Mesenchymal stem cell (in vitro differentiated cells and primary cell): ENCODE results near the gene ADTRP.
A peak's percentile ranks its signal among the peaks of the same experiment; 100 is the strongest.

ENCODE experiments used
- DNase-seq: peaks from one replicate; pipeline ENCODE4 v3.0.0-alpha.2; 2013
- H2AFZ ChIP-seq: one replicate; pipeline ENCODE4 v1.6.1; 2013; ENCODE audit warnings: low read depth, mild to moderate bottlenecking, control low read depth, inconsistent platforms, low read length, moderate library complexity
- H2AK5ac ChIP-seq: 2 replicates; pipeline ENCODE4 v1.6.1; 2013; ENCODE audit warnings: low read length, moderate library complexity, mild to moderate bottlenecking, inconsistent platforms; ENCODE audit not compliant: severe bottlenecking
- H2BK120ac ChIP-seq: one replicate; pipeline ENCODE4 v1.6.1; 2013; ENCODE audit warnings: low read depth, mild to moderate bottlenecking, inconsistent platforms, low read length, moderate library complexity
- H2BK12ac ChIP-seq, 2 experiments: one replicate each; pipeline ENCODE4 v1.6.1; 2013; ENCODE audit warnings: inconsistent platforms in 2 of 2, low read length in 2 of 2, mild to moderate bottlenecking in 2 of 2, moderate library complexity in 2 of 2, control low read depth in 1 of 2
- H2BK15ac ChIP-seq: one replicate; pipeline ENCODE4 v1.6.1; 2013; ENCODE audit warnings: mild to moderate bottlenecking, low read depth, inconsistent platforms; ENCODE audit not compliant: poor library complexity, severe bottlenecking
- H2BK5ac ChIP-seq: 2 replicates; pipeline ENCODE4 v1.6.1; 2013; ENCODE audit warnings: low read depth, mild to moderate bottlenecking, low read length, control low read depth, inconsistent platforms; ENCODE audit not compliant: poor library complexity, severe bottlenecking
- H3K14ac ChIP-seq, 2 experiments: one replicate each; pipeline ENCODE4 v1.6.1; 2013; ENCODE audit warnings: inconsistent platforms in 2 of 2, low read length in 2 of 2, control low read depth in 1 of 2, mild to moderate bottlenecking in 1 of 2, moderate library complexity in 1 of 2
- H3K18ac ChIP-seq, 2 experiments: one replicate each; pipeline ENCODE4 v1.6.1; 2013; ENCODE audit warnings: inconsistent platforms in 2 of 2, low read length in 2 of 2, control low read depth in 1 of 2, low read depth in 1 of 2, mild to moderate bottlenecking in 1 of 2
- H3K23ac ChIP-seq, 2 experiments: one replicate each; pipeline ENCODE4 v1.6.1; 2013; ENCODE audit warnings: inconsistent platforms in 2 of 2, low read length in 2 of 2, mild to moderate bottlenecking in 2 of 2, moderate library complexity in 2 of 2, control low read depth in 1 of 2
- H3K27ac ChIP-seq: 2 replicates; pipeline ENCODE4 v1.5.1; 2013; ENCODE audit warnings: mild to moderate bottlenecking, moderate library complexity, low read length, control low read depth, inconsistent platforms; ENCODE audit not compliant: poor library complexity, severe bottlenecking
- H3K27me3 ChIP-seq, 2 experiments: 2 replicates each; pipeline versions ENCODE4 v1.6.1 to v1.7.0; 2013; ENCODE audit warnings: low read length in 2 of 2, mild to moderate bottlenecking in 2 of 2, moderate library complexity in 2 of 2, control low read depth in 1 of 2, inconsistent platforms in 1 of 2; ENCODE audit not compliant: control insufficient read depth in 1 of 2, insufficient read depth in 1 of 2
- H3K36me3 ChIP-seq, 2 experiments: 2 replicates each; pipeline versions ENCODE4 v1.6.1 to v1.7.0; 2013; ENCODE audit warnings: low read length in 2 of 2, control low read depth in 1 of 2, inconsistent platforms in 1 of 2, low read depth in 1 of 2, mild to moderate bottlenecking in 1 of 2; ENCODE audit not compliant: insufficient read depth in 2 of 2, control insufficient read depth in 1 of 2
- H3K4ac ChIP-seq, 2 experiments: one replicate each; pipeline ENCODE4 v1.6.1; 2013; ENCODE audit warnings: inconsistent platforms in 2 of 2, low read length in 2 of 2, mild to moderate bottlenecking in 2 of 2, moderate library complexity in 2 of 2, control low read depth in 1 of 2, low read depth in 1 of 2
- H3K4me1 ChIP-seq: 2 replicates; pipeline ENCODE4 v1.6.1; 2013; ENCODE audit warnings: low read depth, low read length, control low read depth; ENCODE audit not compliant: control insufficient read depth, insufficient read depth
- H3K4me2 ChIP-seq: 2 replicates; pipeline ENCODE4 v1.6.1; 2013; ENCODE audit warnings: low read length, mild to moderate bottlenecking, inconsistent platforms; ENCODE audit not compliant: poor library complexity, severe bottlenecking
- H3K4me3 ChIP-seq, 2 experiments: 2 replicates each; pipeline versions ENCODE4 v1.5.1 to v1.7.0; 2013; ENCODE audit warnings: low read length in 2 of 2, mild to moderate bottlenecking in 2 of 2, control low read depth in 1 of 2, low read depth in 1 of 2; ENCODE audit not compliant: insufficient read depth in 1 of 2
- H3K79me1 ChIP-seq: replicated peaks from 2 replicates; pipeline ENCODE4 v1.6.1; 2013; ENCODE audit warnings: mild to moderate bottlenecking, control low read depth, low read length, inconsistent platforms; ENCODE audit not compliant: poor library complexity, severe bottlenecking
- H3K9ac ChIP-seq: 2 replicates; pipeline ENCODE4 v1.7.0; 2013; ENCODE audit warnings: mild to moderate bottlenecking, low read length, moderate library complexity
- H3K9me3 ChIP-seq: 2 replicates; pipeline ENCODE4 v1.7.0; 2013; ENCODE audit warnings: mild to moderate bottlenecking, low read length; ENCODE audit not compliant: control insufficient read depth
- H4K8ac ChIP-seq: one replicate; pipeline ENCODE4 v1.6.1; 2013; ENCODE audit warnings: inconsistent platforms, mild to moderate bottlenecking, low read length, moderate library complexity
- H4K91ac ChIP-seq: one replicate; pipeline ENCODE4 v1.6.1; 2013; ENCODE audit warnings: mild to moderate bottlenecking, low read length, inconsistent platforms
- WGBS: methylation state at CpG from one replicate; pipeline ENCODE4 v1.1.7; 2013; ENCODE audit warnings: mixed read lengths; 5-methylcytosine and 5-hydroxymethylcytosine counted together

Gene ADTRP

DNA sequence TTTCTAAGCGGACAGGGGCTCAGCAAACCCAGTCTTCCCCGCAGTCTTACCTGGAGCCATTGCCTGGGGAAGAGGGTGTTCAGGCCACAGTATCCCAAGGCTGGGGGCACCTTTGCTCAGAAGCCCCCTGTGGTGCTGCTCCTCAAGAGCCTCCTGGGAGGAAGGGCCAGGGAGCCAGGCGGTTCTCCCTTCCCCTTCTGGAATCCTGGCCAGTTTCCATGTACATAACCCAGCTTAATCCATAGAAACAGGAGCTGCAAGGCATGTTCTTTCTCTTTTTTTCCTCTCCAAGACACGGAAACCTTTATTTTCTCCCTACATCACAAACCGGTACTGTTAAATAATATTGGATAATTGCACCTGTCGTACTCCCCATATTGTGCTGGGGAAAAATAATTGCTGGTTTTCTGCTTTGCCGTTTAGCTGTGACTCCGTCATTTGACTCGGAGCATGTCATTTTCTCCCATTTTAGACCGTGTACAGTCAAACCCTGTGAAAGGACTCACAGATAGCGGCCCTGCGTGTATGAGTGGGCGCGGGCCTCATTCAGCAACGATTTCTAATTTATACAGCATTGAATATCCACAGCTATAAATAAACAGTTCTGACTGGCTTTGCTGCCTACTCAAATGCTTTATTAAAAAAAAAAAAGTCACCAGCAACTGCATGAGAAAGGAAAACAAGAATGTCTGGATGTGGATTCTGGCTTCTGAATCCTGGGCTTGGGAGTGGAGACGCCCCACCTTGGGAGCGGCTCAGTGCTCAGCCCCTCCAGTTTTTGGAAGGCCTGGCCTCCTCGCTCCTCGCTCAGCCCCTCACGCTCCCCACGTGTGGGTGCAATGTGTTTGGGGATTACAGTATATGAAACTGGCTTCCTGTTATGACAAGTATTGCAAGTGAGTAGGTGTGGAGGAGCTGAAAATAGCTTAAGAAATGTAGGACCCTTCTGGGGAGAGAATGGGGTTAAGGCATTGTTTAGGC is 67.3 kb downstream of the ADTRP start:
- no peak overlapping the region for H4K8ac ChIP-seq
- WGBS, result 95% methylated on average over 20 of the region's 21 CpGs
- H3K27ac ChIP-seq, result no peak overlapping the region
- H3K23ac ChIP-seq, result no peak overlapping the region
- no peak overlapping the region for H2BK120ac ChIP-seq
- no peak overlapping the region for H2AFZ ChIP-seq
- H3K18ac ChIP-seq, result no peak overlapping the region
- peak overlapping the region; percentile 98 for H2BK15ac ChIP-seq
- no peak overlapping the region for H2BK5ac ChIP-seq
- no peak overlapping the region for H3K4ac ChIP-seq
- no peaks in the 10 kb centered on the region for H3K79me1 ChIP-seq
- no peak overlapping the region for H4K91ac ChIP-seq
- H3K4me2 ChIP-seq, result no peak overlapping the region
- DNase-seq, result no peak
- H3K4me1 ChIP-seq, result peaks cover 4% of the 10 kb centered on the region
- peak overlapping the region in 1 of 2 experiments; percentile 47 for H2BK12ac ChIP-seq
- H3K36me3 ChIP-seq, result peaks cover 0 to 5% of the 10 kb centered on the region in 2 experiments
- H3K27me3 ChIP-seq, result no peaks in the 10 kb centered on the region
- H2AK5ac ChIP-seq, result no peak overlapping the region
- peak overlapping the region; percentile 18 for H3K9ac ChIP-seq
- H3K4me3 ChIP-seq, result no peak overlapping the region
- no peaks in the 10 kb centered on the region for H3K9me3 ChIP-seq
- H3K14ac ChIP-seq, result no peak overlapping the region

DNA sequence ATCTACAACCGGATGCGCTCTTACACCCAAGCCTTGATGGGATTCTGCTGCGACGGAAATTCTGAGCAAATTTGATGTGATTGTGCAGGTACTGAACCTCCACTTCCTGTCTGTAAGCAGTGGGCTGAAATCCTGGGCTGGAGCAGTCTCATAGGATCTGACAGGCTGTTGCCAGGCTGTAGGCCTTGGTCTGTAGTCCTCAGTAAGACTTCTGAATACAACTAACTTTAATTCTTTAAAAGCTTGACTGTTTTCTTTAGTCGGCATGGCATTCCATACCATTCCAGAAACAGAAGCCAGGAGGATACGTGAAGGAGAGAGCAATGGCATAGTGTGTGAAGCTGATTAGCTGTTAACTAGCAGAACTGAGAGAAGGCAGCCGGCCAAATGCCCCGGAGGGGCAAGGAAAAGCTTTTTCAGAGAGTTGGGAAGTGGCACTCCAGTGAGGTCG is 68.3 kb downstream of the ADTRP start:
- Histone ChIP-seq H3K9ac (no peak overlapping the region), H3K4me3 (no peak overlapping the region), H3K9me3 (no peaks in the 10 kb centered on the region), H3K27ac (peak overlapping the region; percentile 18), H3K14ac (no peak overlapping the region), H3K27me3 (no peaks in the 10 kb centered on the region), H4K8ac (no peak overlapping the region), H3K36me3 (peaks cover 0 to 3% of the 10 kb centered on the region in 2 experiments), H3K79me1 (no peaks in the 10 kb centered on the region), H3K4me2 (no peak overlapping the region), H2BK12ac (no peak overlapping the region), H3K18ac (no peak overlapping the region), H4K91ac (no peak overlapping the region), H3K4me1 (peaks cover 4% of the 10 kb centered on the region), H2AFZ (no peak overlapping the region), H3K4ac (no peak overlapping the region), H2BK120ac (no peak overlapping the region), H2AK5ac (no peak overlapping the region), H2BK15ac (no peak overlapping the region), H2BK5ac (no peak overlapping the region), H3K23ac (no peak overlapping the region)
- WGBS, result 82% methylated on average over 9 of the region's 9 CpGs
- no peak for DNase-seq

DNA sequence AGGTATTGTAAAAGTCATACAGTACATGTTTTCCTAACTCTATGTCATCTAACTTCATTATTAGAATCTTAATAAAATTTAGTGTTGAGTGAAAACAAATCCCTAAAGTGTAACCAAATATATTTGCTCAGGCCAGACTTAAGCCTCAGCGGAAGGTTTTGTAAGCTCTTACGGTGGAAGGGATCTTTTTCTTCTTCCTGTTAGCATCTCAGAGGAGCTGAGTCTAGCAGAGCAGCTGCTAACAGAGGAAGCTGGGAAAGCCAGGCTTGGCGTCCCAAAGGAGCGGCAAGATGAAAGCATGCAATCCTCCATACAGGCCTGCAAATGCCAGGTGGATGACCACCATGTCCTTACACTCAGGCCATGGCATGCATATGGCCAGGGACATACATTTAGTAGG is 72.4 kb downstream of the ADTRP start:
- no peak overlapping the region for H3K9ac ChIP-seq
- H4K8ac ChIP-seq, result peak overlapping the region; percentile 9
- no peak overlapping the region for H2BK15ac ChIP-seq
- no peak overlapping the region for H3K4me3 ChIP-seq
- peak overlapping the region in 1 of 2 experiments; percentile 13 for H3K4ac ChIP-seq
- no peaks in the 10 kb centered on the region for H3K79me1 ChIP-seq
- H4K91ac ChIP-seq, result no peak overlapping the region
- no peak overlapping the region for H2BK12ac ChIP-seq
- no peak overlapping the region for H3K14ac ChIP-seq
- H3K9me3 ChIP-seq, result no peaks in the 10 kb centered on the region
- H3K4me1 ChIP-seq, result peaks cover 2% of the 10 kb centered on the region
- DNase-seq, result no peak
- H2AK5ac ChIP-seq, result no peak overlapping the region
- H2BK5ac ChIP-seq, result no peak overlapping the region
- H3K36me3 ChIP-seq, result no peaks in the 10 kb centered on the region
- no peak overlapping the region for H2BK120ac ChIP-seq
- no peaks in the 10 kb centered on the region for H3K27me3 ChIP-seq
- no peak overlapping the region for H2AFZ ChIP-seq
- WGBS, result 98% methylated on average over 4 of the region's 4 CpGs
- H3K4me2 ChIP-seq, result no peak overlapping the region
- H3K18ac ChIP-seq, result no peak overlapping the region
- H3K23ac ChIP-seq, result no peak overlapping the region
- H3K27ac ChIP-seq, result no peak overlapping the region

DNA sequence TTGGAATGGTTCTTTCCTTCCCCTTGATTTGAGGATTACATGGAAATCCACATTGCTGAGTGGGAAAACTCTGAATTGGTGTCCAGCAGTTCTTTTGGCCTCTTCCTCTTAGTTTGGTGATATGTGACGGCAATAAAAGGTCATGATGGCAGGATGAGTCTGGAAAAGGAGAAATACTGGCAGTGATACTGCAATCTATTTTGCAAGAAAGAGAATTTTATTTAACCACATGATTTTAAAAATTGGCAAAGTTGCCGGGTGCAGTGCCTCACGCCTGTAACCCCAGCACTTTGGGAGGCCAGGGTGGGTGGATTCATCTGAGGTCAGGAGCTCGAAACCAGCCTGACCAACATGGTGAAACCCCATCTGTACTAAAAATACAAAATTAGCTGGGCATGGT is 73.1 kb downstream of the ADTRP start:
- DNase-seq, result no peak
- Histone ChIP-seq H3K23ac (no peak overlapping the region), H3K79me1 (no peaks in the 10 kb centered on the region), H3K4me1 (no peaks in the 10 kb centered on the region), H2BK120ac (no peak overlapping the region), H3K4me3 (no peak overlapping the region), H2AK5ac (no peak overlapping the region), H3K27me3 (no peaks in the 10 kb centered on the region), H4K8ac (no peak overlapping the region), H2BK12ac (no peak overlapping the region), H3K4ac (no peak overlapping the region), H3K9ac (no peak overlapping the region), H2BK5ac (no peak overlapping the region), H3K27ac (no peak overlapping the region), H3K18ac (no peak overlapping the region), H2AFZ (no peak overlapping the region), H3K9me3 (no peaks in the 10 kb centered on the region), H3K14ac (no peak overlapping the region), H2BK15ac (no peak overlapping the region), H3K4me2 (no peak overlapping the region), H3K36me3 (no peaks in the 10 kb centered on the region), H4K91ac (no peak overlapping the region)
- 100% methylated on average over 4 of the region's 4 CpGs for WGBS
